ENCODE data around the gene VIM.

VIM gene

GRCh38 chr10:17188644-17189172 is 39.3 kb upstream of the VIM start:
- Histone ChIP-seq H3K36me3 (ENCODE audit: insufficient read depth, low read length) (no peaks in the 10 kb centered on the region), H3K4me2 (ENCODE audit: low read depth, low read length, poor library complexity, severe bottlenecking) (no peak overlapping the region), H3K9ac (ENCODE audit: low read depth, low read length, poor library complexity, severe bottlenecking) (no peak overlapping the region), H3K27me3 (ENCODE audit: insufficient read depth, low read length, poor library complexity, severe bottlenecking) (no peaks in the 10 kb centered on the region), H4K20me1 (ENCODE audit: insufficient read depth, low read length, poor library complexity, severe bottlenecking) (no peaks in the 10 kb centered on the region), H3F3A (ENCODE audit: low read depth) (no peaks in the 10 kb centered on the region), H3K79me2 (ENCODE audit: insufficient read depth, low read length) (peaks cover 8% of the 10 kb centered on the region; the same call in 1 of the 2 replicates), H3K9me2 (replicated peaks; ENCODE audit: low read depth, low read length) (no peaks in the 10 kb centered on the region), H3K4me1 (ENCODE audit: insufficient read depth, low read length, poor library complexity, severe bottlenecking) (peaks cover 7% of the 10 kb centered on the region), H3K4me3 (ENCODE audit: low read length, poor library complexity, severe bottlenecking) (no peak overlapping the region), H2AFZ (ENCODE audit: low read length) (no peak overlapping the region), H3K9me3 (ENCODE audit: insufficient read depth, low read depth, low read length) (no peaks in the 10 kb centered on the region)
- TF ChIP-seq, protein P1, sequence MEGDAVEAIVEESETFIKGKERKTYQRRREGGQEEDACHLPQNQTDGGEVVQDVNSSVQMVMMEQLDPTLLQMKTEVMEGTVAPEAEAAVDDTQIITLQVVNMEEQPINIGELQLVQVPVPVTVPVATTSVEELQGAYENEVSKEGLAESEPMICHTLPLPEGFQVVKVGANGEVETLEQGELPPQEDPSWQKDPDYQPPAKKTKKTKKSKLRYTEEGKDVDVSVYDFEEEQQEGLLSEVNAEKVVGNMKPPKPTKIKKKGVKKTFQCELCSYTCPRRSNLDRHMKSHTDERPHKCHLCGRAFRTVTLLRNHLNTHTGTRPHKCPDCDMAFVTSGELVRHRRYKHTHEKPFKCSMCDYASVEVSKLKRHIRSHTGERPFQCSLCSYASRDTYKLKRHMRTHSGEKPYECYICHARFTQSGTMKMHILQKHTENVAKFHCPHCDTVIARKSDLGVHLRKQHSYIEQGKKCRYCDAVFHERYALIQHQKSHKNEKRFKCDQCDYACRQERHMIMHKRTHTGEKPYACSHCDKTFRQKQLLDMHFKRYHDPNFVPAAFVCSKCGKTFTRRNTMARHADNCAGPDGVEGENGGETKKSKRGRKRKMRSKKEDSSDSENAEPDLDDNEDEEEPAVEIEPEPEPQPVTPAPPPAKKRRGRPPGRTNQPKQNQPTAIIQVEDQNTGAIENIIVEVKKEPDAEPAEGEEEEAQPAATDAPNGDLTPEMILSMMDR (conservative IDR thresholded peaks at IDR 0.05; ENCODE audit: low read length), result no peak
- no peak for TF ChIP-seq EZH2phosphoT487 (IDR thresholded peaks at IDR 0.05; ENCODE audit: borderline replicate concordance)

- Histone ChIP-seq H3K79me2 (ENCODE audit: insufficient read depth, low read length) (peaks cover 12% of the 10 kb centered on the region; the same call in 1 of the 2 replicates), H3K9ac (ENCODE audit: low read depth, low read length, poor library complexity, severe bottlenecking) (no peak overlapping the region), H3F3A (ENCODE audit: low read depth) (no peaks in the 10 kb centered on the region), H2AFZ (ENCODE audit: low read length) (no peak overlapping the region), H3K4me3 (ENCODE audit: low read length, poor library complexity, severe bottlenecking) (no peak overlapping the region), H4K20me1 (ENCODE audit: insufficient read depth, low read length, poor library complexity, severe bottlenecking) (no peaks in the 10 kb centered on the region), H3K9me2 (replicated peaks; ENCODE audit: low read depth, low read length) (no peaks in the 10 kb centered on the region), H3K27me3 (ENCODE audit: insufficient read depth, low read length, poor library complexity, severe bottlenecking) (no peaks in the 10 kb centered on the region), H3K9me3 (ENCODE audit: insufficient read depth, low read depth, low read length) (no peaks in the 10 kb centered on the region), H3K4me1 (ENCODE audit: insufficient read depth, low read length, poor library complexity, severe bottlenecking) (no peaks in the 10 kb centered on the region), H3K4me2 (ENCODE audit: low read depth, low read length, poor library complexity, severe bottlenecking) (no peak overlapping the region), H3K36me3 (ENCODE audit: insufficient read depth, low read length) (no peaks in the 10 kb centered on the region)
- no peak for TF ChIP-seq EZH2phosphoT487 (IDR thresholded peaks at IDR 0.05; ENCODE audit: borderline replicate concordance)
- TF ChIP-seq, protein P1 (conservative IDR thresholded peaks at IDR 0.05; ENCODE audit: low read length), result no peak
Measured at GRCh38 chr10:17190602-17191001, 37.4 kb upstream of the VIM start.

- Histone ChIP-seq H3F3A (ENCODE audit: low read depth) (no peaks in the 10 kb centered on the region), H4K20me1 (ENCODE audit: insufficient read depth, low read length, poor library complexity, severe bottlenecking) (no peaks in the 10 kb centered on the region), H3K4me3 (ENCODE audit: low read length, poor library complexity, severe bottlenecking) (no peak overlapping the region), H3K9me2 (replicated peaks; ENCODE audit: low read depth, low read length) (no peaks in the 10 kb centered on the region), H3K36me3 (ENCODE audit: insufficient read depth, low read length) (no peaks in the 10 kb centered on the region), H3K27me3 (ENCODE audit: insufficient read depth, low read length, poor library complexity, severe bottlenecking) (no peaks in the 10 kb centered on the region), H3K4me1 (ENCODE audit: insufficient read depth, low read length, poor library complexity, severe bottlenecking) (peaks cover 22% of the 10 kb centered on the region), H3K79me2 (ENCODE audit: insufficient read depth, low read length) (peaks cover 34% of the 10 kb centered on the region), H3K9me3 (ENCODE audit: insufficient read depth, low read depth, low read length) (no peaks in the 10 kb centered on the region), H3K4me2 (ENCODE audit: low read depth, low read length, poor library complexity, severe bottlenecking) (no peak overlapping the region), H2AFZ (ENCODE audit: low read length) (no peak overlapping the region), H3K9ac (ENCODE audit: low read depth, low read length, poor library complexity, severe bottlenecking) (no peak overlapping the region)
- TF ChIP-seq EZH2phosphoT487 (IDR thresholded peaks at IDR 0.05; ENCODE audit: borderline replicate concordance), result no peak
- TF ChIP-seq, protein P1 (conservative IDR thresholded peaks at IDR 0.05; ENCODE audit: low read length), result no peak
Measured at GRCh38 chr10:17195083-17195482, 33.0 kb upstream of the VIM start.

All from Loucy (cell line).